Neutrophil (primary cell): ENCODE measurements around the gene PRPSAP2.
"Not testable (repeated sequence)": the region's sequence is repeated elsewhere in the genome, so short reads cannot be mapped to it uniquely, and the experiment has no call there.

ENCODE experiments used
- H3K27ac ChIP-seq: fragments of 200-600 bp; sonication (generic); 2 replicates; pipeline ENCODE4 v1.5.1; 2016; ENCODE audit warnings: mild to moderate bottlenecking, moderate library complexity
- H3K27me3 ChIP-seq: fragments of 200-600 bp; sonication (generic); 2 replicates; pipeline ENCODE4 v1.6.0; 2016; ENCODE audit warnings: mild to moderate bottlenecking
- H3K36me3 ChIP-seq: fragments of 200-600 bp; sonication (generic); 2 replicates; pipeline ENCODE4 v1.5.1; 2017
- H3K4me1 ChIP-seq, 2 experiments: fragments of 200-600 bp in 1 of 2; sonication (generic) in 1 of 2; 1 replicate in 1 of 2; 2 replicates in 1 of 2; pipeline versions ENCODE4 v1.5.1 to v1.6.1; 2013 to 2016; ENCODE audit warnings: low read depth in 1 of 2, low read length in 1 of 2, mild to moderate bottlenecking in 1 of 2, moderate library complexity in 1 of 2; ENCODE audit not compliant: control insufficient read depth in 1 of 2, insufficient read depth in 1 of 2
- H3K4me3 ChIP-seq, 2 experiments: fragments of 200-600 bp in 1 of 2; sonication (generic) in 1 of 2; 1 replicate in 1 of 2; 2 replicates in 1 of 2; pipeline ENCODE4 v1.5.1; 2013 to 2016; ENCODE audit warnings: low read depth in 1 of 2, low read length in 1 of 2, mild to moderate bottlenecking in 1 of 2, moderate library complexity in 1 of 2
- H3K9me3 ChIP-seq: fragments of 200-600 bp; sonication (generic); 2 replicates; pipeline ENCODE4 v1.5.1; 2016
- CTCF ChIP-seq: fragments of 200-600 bp; sonication (generic); IDR thresholded peaks from 2 replicates; pipeline ENCODE4 v1.5.1; 2016; ENCODE audit warnings: antibody characterized with exemption

PRPSAP2 gene

DNA sequence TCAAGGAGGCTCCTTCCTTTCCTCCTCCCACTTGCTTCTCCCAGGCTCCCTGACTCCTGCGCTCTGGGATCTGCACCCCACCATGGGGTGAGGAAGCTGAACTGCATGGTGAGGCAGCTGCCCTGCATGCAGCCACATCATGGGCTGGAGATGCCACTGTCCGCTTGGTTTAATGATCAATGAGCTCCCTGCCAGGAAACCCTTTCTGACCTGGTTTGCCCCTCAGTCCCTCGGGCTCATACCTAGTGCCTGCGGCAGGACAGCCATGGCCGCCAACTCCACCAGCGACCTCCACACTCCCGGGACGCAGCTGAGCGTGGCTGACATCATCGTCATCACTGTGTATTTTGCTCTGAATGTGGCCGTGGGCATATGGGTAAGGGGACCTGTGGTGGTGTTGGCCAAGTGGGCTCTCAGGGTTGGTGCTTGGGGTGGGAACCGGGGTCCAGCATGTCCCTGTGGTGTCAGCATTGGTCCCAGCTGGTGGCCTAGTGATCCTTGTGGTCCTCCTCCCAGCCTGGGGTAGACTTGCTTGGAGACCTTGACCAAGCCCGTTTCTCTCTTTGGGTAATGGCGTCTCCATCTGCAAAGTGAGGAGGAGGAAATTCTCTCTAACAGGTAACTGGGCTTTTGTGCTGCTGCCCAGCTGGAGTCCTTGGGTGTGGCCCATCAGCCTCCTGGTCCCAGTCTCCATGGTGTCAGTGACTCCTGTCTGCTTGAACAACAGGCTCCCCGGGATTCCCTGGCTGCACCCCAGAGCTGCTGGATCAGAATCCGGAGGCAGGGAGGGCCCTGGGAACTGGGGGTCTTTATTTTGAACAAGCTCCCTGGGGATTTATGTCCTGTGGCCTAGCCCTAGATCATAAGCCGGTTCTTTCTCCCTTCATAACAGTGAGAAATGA, 94.3 kb downstream of the PRPSAP2 start, which contains the start of gene SLC5A10:
Gene SLC5A10 (plus strand): TSS at position 225 of the 902 bp plus-strand sequence. CDS start 41 bp downstream, at position 266.
- no peaks in the 10 kb centered on the region for H3K36me3 ChIP-seq
- no peaks in the 10 kb centered on the region for H3K4me1 ChIP-seq
- no peak for TF ChIP-seq CTCF
- H3K27ac ChIP-seq, result no peak within 1 kb of the TSS
- H3K9me3 ChIP-seq, result no peaks in the 10 kb centered on the region
- H3K27me3 ChIP-seq, result no peaks in the 10 kb centered on the region
- no peak within 1 kb of the TSS for H3K4me3 ChIP-seq

- Histone ChIP-seq H3K27ac (no peak overlapping the region), H3K9me3 (no peaks in the 10 kb centered on the region), H3K4me3 (no peak overlapping the region), H3K4me1 (no peaks in the 10 kb centered on the region), H3K27me3 (no peaks in the 10 kb centered on the region), H3K36me3 (no peaks in the 10 kb centered on the region)
- TF ChIP-seq CTCF, result no peak
These were observed 95.3 kb downstream of the PRPSAP2 start for GRCh38 chr17:18953231-18953728.

DNA sequence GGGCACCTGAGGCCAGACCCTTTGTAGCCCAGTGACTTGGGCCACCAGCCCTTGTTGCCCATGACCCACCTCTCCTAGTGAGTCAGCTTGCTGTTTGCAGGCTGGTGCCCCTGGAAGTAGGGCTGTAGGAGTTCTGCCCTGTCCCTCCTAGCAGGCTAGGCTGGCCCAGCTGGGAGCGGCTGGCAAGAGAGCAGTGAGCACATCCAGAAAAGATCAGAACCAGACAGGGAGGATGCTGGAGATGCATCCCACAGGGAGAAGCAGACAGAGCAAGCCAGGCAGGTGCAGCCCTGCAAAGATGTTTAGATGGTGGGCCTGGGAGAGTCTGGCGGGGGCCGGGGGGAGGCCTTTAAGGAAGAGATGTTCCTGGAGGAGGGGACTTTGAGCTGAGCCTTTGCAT, 96.4 kb downstream of the PRPSAP2 start:
- Histone ChIP-seq H3K27me3 (no peaks in the 10 kb centered on the region), H3K9me3 (no peaks in the 10 kb centered on the region), H3K4me3 (no peak overlapping the region), H3K36me3 (no peaks in the 10 kb centered on the region), H3K27ac (no peak overlapping the region), H3K4me1 (no peaks in the 10 kb centered on the region)
- no peak for TF ChIP-seq CTCF

- H3K27ac ChIP-seq, result no peak overlapping the region
- no peak overlapping the region for H3K4me3 ChIP-seq
- no peaks in the 10 kb centered on the region for H3K36me3 ChIP-seq
These were observed 97.1 kb downstream of the PRPSAP2 start for GRCh38 chr17:18955009-18955408.

DNA sequence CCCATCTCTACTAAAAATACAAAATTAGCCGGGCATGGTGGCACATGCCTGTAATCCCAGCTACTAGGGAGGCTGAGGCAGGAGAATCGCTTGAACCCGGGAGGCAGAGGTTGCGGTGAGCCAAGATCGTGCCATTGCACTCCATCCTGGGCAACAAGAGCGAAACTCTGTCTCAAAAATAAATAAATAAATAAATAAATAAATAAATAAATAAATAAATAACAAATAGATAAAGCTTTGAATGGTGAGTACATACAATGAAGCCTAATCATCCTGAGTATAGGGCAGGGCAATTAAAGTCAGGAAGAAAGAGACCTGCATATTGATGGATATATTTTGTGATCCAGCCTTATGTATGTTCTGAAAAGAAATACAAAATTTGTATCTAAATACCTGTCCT, 98.1 kb downstream of the PRPSAP2 start:
- not testable (repeated sequence) for H3K9me3 ChIP-seq, H3K27ac ChIP-seq, H3K27me3 ChIP-seq, H3K4me3 ChIP-seq, H3K36me3 ChIP-seq, H3K4me1 ChIP-seq

More at GRCh38 chr17:18955009-18955408, 97.1 kb downstream of the PRPSAP2 start:
- no peaks in the 10 kb centered on the region for H3K4me1 ChIP-seq
- no peak for TF ChIP-seq CTCF
- H3K9me3 ChIP-seq, result no peaks in the 10 kb centered on the region
- no peaks in the 10 kb centered on the region for H3K27me3 ChIP-seq

DNA sequence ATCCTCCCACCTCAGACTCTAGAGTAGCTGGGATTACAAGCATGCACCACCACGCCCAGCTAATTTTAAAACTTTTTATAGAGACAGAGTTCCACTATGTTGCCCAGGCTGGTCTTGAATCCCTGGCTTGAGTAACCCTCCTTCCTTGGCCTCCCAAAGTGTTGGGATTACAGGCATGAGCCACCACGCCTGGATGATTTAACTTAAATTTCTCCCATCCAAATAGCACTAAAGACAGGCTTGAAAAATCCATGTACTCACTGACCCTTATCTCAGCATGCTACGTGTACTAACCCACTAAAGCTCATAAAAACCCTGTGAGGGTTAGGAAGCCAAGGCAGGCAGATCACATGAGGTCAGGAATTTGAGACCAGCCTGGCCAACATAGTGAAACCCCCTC, 98.7 kb downstream of the PRPSAP2 start:
- Histone ChIP-seq H3K36me3 (no peaks in the 10 kb centered on the region), H3K27me3 (no peaks in the 10 kb centered on the region), H3K9me3 (no peaks in the 10 kb centered on the region), H3K4me3 (no peak overlapping the region), H3K27ac (no peak overlapping the region), H3K4me1 (no peaks in the 10 kb centered on the region)
- TF ChIP-seq CTCF, result no peak
